ENCODE data around the gene HLTF.

DNA sequence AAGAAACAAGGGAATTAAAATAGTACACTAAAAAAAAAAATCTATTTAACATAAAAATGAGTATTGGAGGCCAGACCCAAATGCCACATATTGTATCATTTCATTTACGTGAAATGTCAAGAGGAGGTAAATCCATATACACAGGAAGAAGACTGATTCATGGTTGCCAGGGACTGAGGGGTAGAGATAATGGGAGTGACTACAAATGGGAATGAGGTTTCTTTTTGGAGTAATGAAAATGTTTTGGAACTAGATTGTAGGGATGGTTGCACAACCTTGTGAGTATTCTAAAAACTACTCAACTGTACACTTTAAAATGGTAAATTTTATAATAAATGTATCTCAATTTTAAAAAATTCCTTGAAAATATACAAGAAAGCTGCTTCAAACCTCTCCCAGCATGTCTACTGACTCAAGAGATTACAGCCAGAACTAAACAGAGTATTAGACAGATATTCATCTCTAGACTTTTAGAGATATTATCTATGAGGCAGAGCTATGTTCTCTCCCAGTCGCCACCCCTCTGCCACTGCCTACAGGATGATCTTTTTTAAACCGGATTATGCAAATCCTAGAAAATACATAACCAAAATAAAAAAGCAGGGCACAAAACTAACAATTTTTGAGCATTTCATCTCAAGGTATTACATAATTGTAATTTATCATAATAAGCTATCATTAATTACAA is 6.2 kb downstream of the HLTF start:
- TF ChIP-seq, protein P1, sequence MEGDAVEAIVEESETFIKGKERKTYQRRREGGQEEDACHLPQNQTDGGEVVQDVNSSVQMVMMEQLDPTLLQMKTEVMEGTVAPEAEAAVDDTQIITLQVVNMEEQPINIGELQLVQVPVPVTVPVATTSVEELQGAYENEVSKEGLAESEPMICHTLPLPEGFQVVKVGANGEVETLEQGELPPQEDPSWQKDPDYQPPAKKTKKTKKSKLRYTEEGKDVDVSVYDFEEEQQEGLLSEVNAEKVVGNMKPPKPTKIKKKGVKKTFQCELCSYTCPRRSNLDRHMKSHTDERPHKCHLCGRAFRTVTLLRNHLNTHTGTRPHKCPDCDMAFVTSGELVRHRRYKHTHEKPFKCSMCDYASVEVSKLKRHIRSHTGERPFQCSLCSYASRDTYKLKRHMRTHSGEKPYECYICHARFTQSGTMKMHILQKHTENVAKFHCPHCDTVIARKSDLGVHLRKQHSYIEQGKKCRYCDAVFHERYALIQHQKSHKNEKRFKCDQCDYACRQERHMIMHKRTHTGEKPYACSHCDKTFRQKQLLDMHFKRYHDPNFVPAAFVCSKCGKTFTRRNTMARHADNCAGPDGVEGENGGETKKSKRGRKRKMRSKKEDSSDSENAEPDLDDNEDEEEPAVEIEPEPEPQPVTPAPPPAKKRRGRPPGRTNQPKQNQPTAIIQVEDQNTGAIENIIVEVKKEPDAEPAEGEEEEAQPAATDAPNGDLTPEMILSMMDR (tag by site-specific recombination; IDR thresholded peaks at IDR 0.05) = no peak
- no peak for TF ChIP-seq ZNF660 (tag by site-specific recombination; IDR thresholded peaks at IDR 0.05)
- no peak for TF ChIP-seq REPIN1 (tag by site-specific recombination; IDR thresholded peaks at IDR 0.05; ENCODE audit: low read depth)
- no peak for TF ChIP-seq ZNF274 (IDR thresholded peaks at IDR 0.05; ENCODE audit: low read length)
- TF ChIP-seq ZNF274 (tag by site-specific recombination; IDR thresholded peaks at IDR 0.05; ENCODE audit: borderline replicate concordance) = no peak
- no peak for TF ChIP-seq PATZ1 (tag by site-specific recombination; IDR thresholded peaks at IDR 0.05)
- TF ChIP-seq PRDM1 (tag by site-specific recombination; IDR thresholded peaks at IDR 0.05) = no peak
- no peak for TF ChIP-seq REST (tag by site-specific recombination; IDR thresholded peaks at IDR 0.05)
- TF ChIP-seq ZBTB1 (tag by site-specific recombination; IDR thresholded peaks at IDR 0.05) = no peak
- TF ChIP-seq, protein P2, sequence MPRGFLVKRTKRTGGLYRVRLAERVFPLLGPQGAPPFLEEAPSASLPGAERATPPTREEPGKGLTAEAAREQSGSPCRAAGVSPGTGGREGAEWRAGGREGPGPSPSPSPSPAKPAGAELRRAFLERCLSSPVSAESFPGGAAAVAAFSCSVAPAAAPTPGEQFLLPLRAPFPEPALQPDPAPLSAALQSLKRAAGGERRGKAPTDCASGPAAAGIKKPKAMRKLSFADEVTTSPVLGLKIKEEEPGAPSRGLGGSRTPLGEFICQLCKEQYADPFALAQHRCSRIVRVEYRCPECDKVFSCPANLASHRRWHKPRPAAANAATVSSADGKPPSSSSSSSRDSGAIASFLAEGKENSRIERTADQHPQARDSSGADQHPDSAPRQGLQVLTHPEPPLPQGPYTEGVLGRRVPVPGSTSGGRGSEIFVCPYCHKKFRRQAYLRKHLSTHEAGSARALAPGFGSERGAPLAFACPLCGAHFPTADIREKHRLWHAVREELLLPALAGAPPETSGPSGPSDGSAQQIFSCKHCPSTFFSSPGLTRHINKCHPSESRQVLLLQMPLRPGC (tag by site-specific recombination; IDR thresholded peaks at IDR 0.05) = no peak
- no peak for TF ChIP-seq GFI1B (tag by site-specific recombination; IDR thresholded peaks at IDR 0.05)
- TF ChIP-seq ZNF37A (tag by site-specific recombination; IDR thresholded peaks at IDR 0.05) = no peak
- TF ChIP-seq ZNF76 (tag by site-specific recombination; IDR thresholded peaks at IDR 0.05; ENCODE audit: borderline replicate concordance, low read depth) = no peak
- no peak for TF ChIP-seq ZNF324 (tag by site-specific recombination; IDR thresholded peaks at IDR 0.05)
